ENCODE results near the gene DGKE. TPM values are rescaled to one million over a fixed set of nuclear protein-coding genes. Genes with fewer than 3 reads are reported as not detected.

Gene DGKE
- total RNA-seq, 1 donor from 2014 or later = 8.6 TPM

- DNase-seq (ENCODE audit: low spot score in 2 of 2, unreplicated experiment in 2 of 2) = no peak
- H3K9me3 Mint-ChIP-seq = no peaks in the 10 kb centered on the region
- peaks cover 30% of the 10 kb centered on the region for H3K4me1 Mint-ChIP-seq
- no peaks in the 10 kb centered on the region for H3K36me3 Mint-ChIP-seq
- no peak overlapping the region for H3K27ac Mint-ChIP-seq
- no peak overlapping the region for H3K4me3 Mint-ChIP-seq
- H3K27me3 Mint-ChIP-seq (ENCODE audit: low read depth) = no peaks in the 10 kb centered on the region
- TF ChIP-seq CTCF (IDR thresholded peaks at IDR 0.05; ENCODE audit: unreplicated experiment) = no peak
Measured at GRCh38 chr17:56808503-56808902, 25.4 kb upstream of the DGKE start.

GRCh38 chr17:56809106-56809819 is 24.7 kb upstream of the DGKE start:
- DNase-seq (ENCODE audit: low spot score in 2 of 2, unreplicated experiment in 2 of 2) = no peak
- TF ChIP-seq CTCF (IDR thresholded peaks at IDR 0.05; ENCODE audit: unreplicated experiment) = no peak
- Mint-ChIP-seq H3K36me3 (no peaks in the 10 kb centered on the region), H3K4me3 (no peak overlapping the region), H3K27ac (no peak overlapping the region), H3K4me1 (peaks cover 27% of the 10 kb centered on the region), H3K9me3 (no peaks in the 10 kb centered on the region), H3K27me3 (ENCODE audit: low read depth) (no peaks in the 10 kb centered on the region)

- peaks cover 22% of the 10 kb centered on the region for H3K4me1 Mint-ChIP-seq
- H3K27me3 Mint-ChIP-seq (ENCODE audit: low read depth) = no peaks in the 10 kb centered on the region
- H3K27ac Mint-ChIP-seq = no peak overlapping the region
- TF ChIP-seq CTCF (IDR thresholded peaks at IDR 0.05; ENCODE audit: unreplicated experiment) = no peak
- H3K4me3 Mint-ChIP-seq = no peak overlapping the region
- H3K36me3 Mint-ChIP-seq = no peaks in the 10 kb centered on the region
- no peaks in the 10 kb centered on the region for H3K9me3 Mint-ChIP-seq
- DNase-seq (ENCODE audit: low spot score in 2 of 2, unreplicated experiment in 2 of 2) = no peak
Measured at GRCh38 chr17:56809820-56810179, 24.2 kb upstream of the DGKE start.

- H3K9me3 Mint-ChIP-seq = no peaks in the 10 kb centered on the region
- no peaks in the 10 kb centered on the region for H3K36me3 Mint-ChIP-seq
- no peak overlapping the region for H3K4me3 Mint-ChIP-seq
- H3K27me3 Mint-ChIP-seq (ENCODE audit: low read depth) = no peaks in the 10 kb centered on the region
- no peak overlapping the region for H3K27ac Mint-ChIP-seq
- TF ChIP-seq CTCF (IDR thresholded peaks at IDR 0.05; ENCODE audit: unreplicated experiment) = no peak
- peaks cover 16% of the 10 kb centered on the region for H3K4me1 Mint-ChIP-seq
- DNase-seq (ENCODE audit: low spot score in 2 of 2, unreplicated experiment in 2 of 2) = no peak
Measured at GRCh38 chr17:56810343-56810742, 23.6 kb upstream of the DGKE start.

- Mint-ChIP-seq H3K36me3 (no peaks in the 10 kb centered on the region), H3K9me3 (no peaks in the 10 kb centered on the region), H3K27ac (no peak overlapping the region), H3K4me3 (no peak overlapping the region), H3K4me1 (peaks cover 16% of the 10 kb centered on the region), H3K27me3 (ENCODE audit: low read depth) (no peaks in the 10 kb centered on the region)
- DNase-seq (ENCODE audit: low spot score in 2 of 2, unreplicated experiment in 2 of 2) = no peak
- TF ChIP-seq CTCF (IDR thresholded peaks at IDR 0.05; ENCODE audit: unreplicated experiment) = no peak
Measured at GRCh38 chr17:56810891-56811775, 22.8 kb upstream of the DGKE start.
